BJ (cell line): Measurements from ENCODE around the gene STXBP5L. TPM values are rescaled to one million over a fixed set of nuclear protein-coding genes. Genes with fewer than 3 reads are reported as not detected.
"Not testable (repeated sequence)": the region's sequence is repeated elsewhere in the genome, so short reads cannot be mapped to it uniquely, and the experiment has no call there.

Experiments
- CTCF ChIA-PET: fragments of 350-600 bp; formaldehyde crosslinking; extraction: SDS; loops from one replicate; lab custom pipeline; 2021; ENCODE audit warnings: antibody characterized with exemption, inconsistent platforms; lab: Yijun Ruan, JAX
- POLR2A ChIA-PET: fragments of 300-600 bp; sonication (Branson Sonifier 250); formaldehyde crosslinking; extraction: SDS; loops from one replicate; lab custom pipeline; 2021; ENCODE audit warnings: antibody characterized with exemption; lab: Charles Lee
- DNase-seq: peaks from one replicate; pipeline ENCODE4 v3.0.0-alpha.2; 2011; ENCODE audit warnings: low read depth
- H3K27me3 ChIP-seq: 2 replicates; pipeline ENCODE4 v1.6.0; 2011; ENCODE audit warnings: low read length; ENCODE audit not compliant: control insufficient read depth, insufficient read depth
- H3K36me3 ChIP-seq: 2 replicates; pipeline ENCODE4 v1.5.1; 2011; ENCODE audit warnings: low read length; ENCODE audit not compliant: control insufficient read depth, insufficient read depth
- H3K4me3 ChIP-seq: 2 replicates; pipeline ENCODE4 v1.5.1; 2011; ENCODE audit warnings: low read depth, mild to moderate bottlenecking, control low read depth, low read length
- polyA plus RNA-seq: library from polyadenylated mRNA; depleted of rRNA; stranded (reverse); fragments of >200 nt; gene quantifications from 2 replicates; pipeline ENCODE4 v1.2.3, GENCODE V29; 2011
- TF ChIP-seq, protein P1 (sequence below): IDR thresholded peaks from 2 replicates; pipeline ENCODE4 v1.5.1; 2011; ENCODE audit warnings: low read depth, mild to moderate bottlenecking, control low read depth, inconsistent platforms, low read length, moderate library complexity; ENCODE audit not compliant: insufficient read depth

The STXBP5L gene
- polyA plus RNA-seq, 1 experiment, result not detected

GRCh38 chr3:121330118-121330517 is 422.1 kb downstream of the STXBP5L start:
- no peak for DNase-seq
- ChIA-PET CTCF (no interaction called here), POLR2A (no interaction called here)
- Histone ChIP-seq H3K36me3 (no peaks in the 10 kb centered on the region), H3K4me3 (no peak overlapping the region), H3K27me3 (no peaks in the 10 kb centered on the region)
- TF ChIP-seq, protein P1, sequence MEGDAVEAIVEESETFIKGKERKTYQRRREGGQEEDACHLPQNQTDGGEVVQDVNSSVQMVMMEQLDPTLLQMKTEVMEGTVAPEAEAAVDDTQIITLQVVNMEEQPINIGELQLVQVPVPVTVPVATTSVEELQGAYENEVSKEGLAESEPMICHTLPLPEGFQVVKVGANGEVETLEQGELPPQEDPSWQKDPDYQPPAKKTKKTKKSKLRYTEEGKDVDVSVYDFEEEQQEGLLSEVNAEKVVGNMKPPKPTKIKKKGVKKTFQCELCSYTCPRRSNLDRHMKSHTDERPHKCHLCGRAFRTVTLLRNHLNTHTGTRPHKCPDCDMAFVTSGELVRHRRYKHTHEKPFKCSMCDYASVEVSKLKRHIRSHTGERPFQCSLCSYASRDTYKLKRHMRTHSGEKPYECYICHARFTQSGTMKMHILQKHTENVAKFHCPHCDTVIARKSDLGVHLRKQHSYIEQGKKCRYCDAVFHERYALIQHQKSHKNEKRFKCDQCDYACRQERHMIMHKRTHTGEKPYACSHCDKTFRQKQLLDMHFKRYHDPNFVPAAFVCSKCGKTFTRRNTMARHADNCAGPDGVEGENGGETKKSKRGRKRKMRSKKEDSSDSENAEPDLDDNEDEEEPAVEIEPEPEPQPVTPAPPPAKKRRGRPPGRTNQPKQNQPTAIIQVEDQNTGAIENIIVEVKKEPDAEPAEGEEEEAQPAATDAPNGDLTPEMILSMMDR, result no peak

GRCh38 chr3:121330634-121331033 is 422.6 kb downstream of the STXBP5L start:
- ChIA-PET CTCF (interaction anchor here (1.1 kb wide), 1 partner anchor 9 kb away, joined by 3 read pairs; no protein-coding TSS in a partner anchor), POLR2A (no interaction called here)
- TF ChIP-seq, protein P1, result no peak
- Histone ChIP-seq H3K27me3 (no peaks in the 10 kb centered on the region), H3K4me3 (no peak overlapping the region), H3K36me3 (no peaks in the 10 kb centered on the region)
- no peak for DNase-seq

GRCh38 chr3:121355960-121356359 is 448.0 kb downstream of the STXBP5L start:
- POLR2A ChIA-PET, DNase-seq, CTCF ChIA-PET, H3K27me3 ChIP-seq, H3K36me3 ChIP-seq, H3K4me3 ChIP-seq: not testable (repeated sequence)

GRCh38 chr3:121362035-121362734 is 454.2 kb downstream of the STXBP5L start:
- POLR2A ChIA-PET, result no interaction called here
- no peak for DNase-seq
- CTCF ChIA-PET, result interaction anchor here (1.5 kb wide), 1 partner anchor 15 kb away, joined by 3 read pairs; no protein-coding TSS in a partner anchor
- TF ChIP-seq, protein P1, result no peak
- Histone ChIP-seq H3K4me3 (no peak overlapping the region), H3K27me3 (no peaks in the 10 kb centered on the region), H3K36me3 (no peaks in the 10 kb centered on the region)

DNA sequence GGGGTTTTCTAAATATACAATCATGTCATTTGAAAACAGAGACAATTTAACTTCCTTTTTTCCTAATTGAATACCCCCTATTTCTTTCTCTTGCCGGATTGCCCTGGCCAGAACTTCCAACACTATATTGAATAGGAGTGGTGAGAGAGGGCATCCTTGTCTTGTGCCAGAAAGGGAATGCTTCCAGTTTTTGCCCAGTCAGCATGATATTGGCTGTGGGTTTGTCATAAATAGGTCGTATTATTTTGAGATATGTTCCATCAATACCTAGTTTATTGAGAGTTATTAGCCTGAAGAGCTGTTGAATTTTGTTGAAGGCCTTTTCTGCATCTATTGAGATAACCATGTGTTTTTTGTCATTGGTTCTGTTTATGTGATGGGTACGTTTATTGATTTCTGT is 480.3 kb downstream of the STXBP5L start:
- CTCF ChIA-PET, H3K27me3 ChIP-seq, DNase-seq, POLR2A ChIA-PET, H3K4me3 ChIP-seq, H3K36me3 ChIP-seq: not testable (repeated sequence)

GRCh38 chr3:121395967-121396366 is 488.0 kb downstream of the STXBP5L start:
- H3K27me3 ChIP-seq, CTCF ChIA-PET, DNase-seq, POLR2A ChIA-PET, H3K36me3 ChIP-seq, H3K4me3 ChIP-seq: not testable (repeated sequence)

DNA sequence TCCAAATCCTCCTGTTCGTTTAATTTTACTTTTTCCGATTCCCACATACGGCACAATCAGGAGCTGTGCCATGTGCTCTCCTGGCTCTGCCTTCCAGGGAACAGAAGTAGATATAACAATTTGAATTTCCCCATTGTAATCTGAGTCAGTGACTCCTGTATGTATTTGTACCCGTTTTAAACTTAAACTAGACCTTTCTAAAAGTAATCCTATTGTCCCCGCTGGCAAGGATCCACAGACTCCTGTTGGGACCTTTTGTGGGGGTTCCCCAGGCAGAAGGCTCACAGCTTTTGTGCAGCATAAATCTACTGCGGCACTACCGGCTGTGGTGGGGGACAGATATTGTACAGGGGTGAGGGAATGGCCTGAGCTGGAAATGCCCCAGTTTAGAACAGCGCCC is 490.0 kb downstream of the STXBP5L start:
- H3K4me3 ChIP-seq, CTCF ChIA-PET, DNase-seq, H3K27me3 ChIP-seq, H3K36me3 ChIP-seq, POLR2A ChIA-PET: not testable (repeated sequence)
